PC-9 (cell line): ENCODE results near the gene AKTIP.

Source experiments
- CTCF ChIP-seq: fragments of 200-600 bp; sonication (generic); conservative IDR thresholded peaks from 2 replicates; pipeline ENCODE4 v1.6.1; 2017; ENCODE audit warnings: mixed run types, antibody characterized with exemption, mild to moderate bottlenecking, moderate library complexity
- EZH2 ChIP-seq: fragments of 200-600 bp; sonication (generic); IDR thresholded peaks from 2 replicates; pipeline ENCODE4 v1.8.0; 2017; ENCODE audit warnings: antibody characterized with exemption, low read depth

DNA sequence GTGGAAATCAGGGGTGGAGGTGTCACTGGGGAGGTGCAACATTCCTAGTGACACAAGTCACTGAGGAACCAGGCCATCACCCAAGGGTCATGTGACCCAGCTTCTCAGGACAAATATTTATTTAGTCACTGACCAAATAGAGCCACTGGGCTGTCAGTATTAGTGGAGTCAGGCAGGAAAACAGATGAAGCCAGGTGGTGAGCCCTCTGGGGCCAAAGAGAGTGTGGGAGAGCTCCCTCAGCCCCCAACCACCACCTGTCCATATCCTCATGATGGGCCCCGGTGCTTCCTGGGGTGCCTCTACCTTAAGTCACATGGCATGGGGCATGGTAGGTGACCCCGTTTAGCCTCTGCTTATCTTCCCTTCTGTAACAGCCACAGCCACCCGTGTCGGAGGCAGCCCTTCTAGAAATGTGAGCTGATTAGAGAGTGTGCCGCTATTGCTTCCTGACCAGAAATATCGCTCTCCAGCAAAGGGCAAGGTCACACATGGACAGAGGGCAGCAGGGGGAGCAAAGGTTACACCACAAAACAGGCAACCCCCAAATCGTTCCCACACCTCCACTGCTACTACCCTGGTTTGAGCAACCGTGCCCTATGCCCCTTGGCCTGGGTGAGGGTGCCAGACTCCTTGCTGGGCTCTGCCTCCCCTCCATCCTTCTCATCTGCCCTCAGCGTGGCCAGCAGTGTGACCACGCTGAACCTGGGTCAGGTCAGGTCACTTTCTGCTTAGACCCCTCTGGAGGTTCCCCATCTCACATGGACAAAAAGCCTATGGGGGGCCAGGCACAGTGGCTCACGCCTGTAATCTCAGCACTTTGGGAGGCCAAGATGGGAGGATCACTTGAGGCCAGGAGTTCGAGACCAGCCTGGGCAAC is 8.6 kb upstream of the AKTIP start:
- no peak for TF ChIP-seq CTCF
- no peak for TF ChIP-seq EZH2
